H9 (cell line): ENCODE data around the gene SLC47A1. TPM values are rescaled to one million over a fixed set of nuclear protein-coding genes. Genes with fewer than 3 reads are reported as not detected.

Experiments used
- DNase-seq: peaks from one replicate; pipeline ENCODE4 v3.0.0-alpha.2; 2017
- H2AFZ ChIP-seq: one replicate; pipeline ENCODE4 v1.6.1; 2013; ENCODE audit warnings: mild to moderate bottlenecking, low read length, control low read depth, moderate library complexity
- H2AK5ac ChIP-seq: 2 replicates; pipeline ENCODE4 v1.6.1; 2013; ENCODE audit warnings: low read length, control low read depth, mixed read lengths; ENCODE audit not compliant: insufficient read length
- H2BK120ac ChIP-seq: one replicate; pipeline ENCODE4 v1.6.1; 2013; ENCODE audit warnings: low read depth, mild to moderate bottlenecking, low read length, control low read depth, inconsistent platforms; ENCODE audit not compliant: poor library complexity, severe bottlenecking
- H2BK12ac ChIP-seq: 2 replicates; pipeline ENCODE4 v1.6.1; 2013; ENCODE audit warnings: low read length, control low read depth, mixed read lengths, low read depth; ENCODE audit not compliant: insufficient read length
- H2BK15ac ChIP-seq: 2 replicates; pipeline ENCODE4 v1.6.1; 2013; ENCODE audit warnings: low read depth, low read length, control low read depth
- H2BK20ac ChIP-seq: one replicate; pipeline ENCODE4 v1.6.1; 2013; ENCODE audit warnings: low read depth, mild to moderate bottlenecking, low read length, control low read depth, inconsistent platforms; ENCODE audit not compliant: poor library complexity, severe bottlenecking
- H2BK5ac ChIP-seq: 2 replicates; pipeline ENCODE4 v1.6.1; 2013; ENCODE audit warnings: low read length, control low read depth, mixed read lengths; ENCODE audit not compliant: insufficient read length
- H3K14ac ChIP-seq: 2 replicates; pipeline ENCODE4 v1.6.1; 2013; ENCODE audit warnings: low read length, control low read depth; ENCODE audit not compliant: insufficient read depth
- H3K18ac ChIP-seq: 2 replicates; pipeline ENCODE4 v1.6.1; 2013; ENCODE audit warnings: low read depth, mild to moderate bottlenecking, mixed read lengths, low read length, control low read depth; ENCODE audit not compliant: insufficient read length
- H3K23ac ChIP-seq: 2 replicates; pipeline ENCODE4 v1.6.1; 2013; ENCODE audit warnings: low read length, control low read depth, mixed read lengths, low read depth; ENCODE audit not compliant: insufficient read length
- H3K23me2 ChIP-seq: 2 replicates; pipeline ENCODE4 v1.6.1; 2013; ENCODE audit warnings: low read depth, mild to moderate bottlenecking, mixed read lengths, low read length, control low read depth; ENCODE audit not compliant: insufficient read length, poor library complexity, severe bottlenecking
- H3K27ac ChIP-seq: 2 replicates; pipeline ENCODE4 v1.5.1; 2013; ENCODE audit warnings: low read length, control low read depth, mixed read lengths, low read depth; ENCODE audit not compliant: insufficient read length
- H3K27me3 ChIP-seq: 2 replicates; pipeline ENCODE4 v1.6.1; 2013; ENCODE audit warnings: low read length, control low read depth, inconsistent platforms; ENCODE audit not compliant: insufficient read depth
- H3K4ac ChIP-seq: 2 replicates; pipeline ENCODE4 v1.6.1; 2013; ENCODE audit warnings: low read depth, mild to moderate bottlenecking, control low read depth, inconsistent platforms, low read length, moderate library complexity
- H3K4me1 ChIP-seq: 2 replicates; pipeline ENCODE4 v1.6.1; 2013; ENCODE audit warnings: low read length, control low read depth, inconsistent platforms; ENCODE audit not compliant: insufficient read depth
- H3K4me2 ChIP-seq: 2 replicates; pipeline ENCODE4 v1.6.1; 2013; ENCODE audit warnings: low read length, control low read depth, mixed read lengths; ENCODE audit not compliant: insufficient read length, insufficient read depth
- H3K56ac ChIP-seq: 2 replicates; pipeline ENCODE4 v1.6.1; 2013; ENCODE audit warnings: low read depth, mild to moderate bottlenecking, mixed read lengths, low read length, control low read depth; ENCODE audit not compliant: insufficient read length
- H3K79me1 ChIP-seq: 2 replicates; pipeline ENCODE4 v1.6.1; 2013; ENCODE audit warnings: low read depth, mild to moderate bottlenecking, moderate library complexity, low read length, control low read depth, inconsistent platforms; ENCODE audit not compliant: insufficient read depth, poor library complexity, severe bottlenecking
- H3K79me2 ChIP-seq: 2 replicates; pipeline ENCODE4 v1.6.1; 2013; ENCODE audit warnings: low read length, control low read depth, inconsistent platforms; ENCODE audit not compliant: insufficient read depth
- H3K9ac ChIP-seq: 2 replicates; pipeline ENCODE4 v1.6.1; 2013; ENCODE audit warnings: low read length, control low read depth, mixed read lengths; ENCODE audit not compliant: insufficient read length; ENCODE audit errors: extremely low read depth
- H3K9me3 ChIP-seq: one replicate; pipeline ENCODE4 v1.6.1; 2013; ENCODE audit warnings: low read depth, low read length, inconsistent platforms; ENCODE audit not compliant: control insufficient read depth
- H3T11ph ChIP-seq: one replicate; pipeline ENCODE4 v1.6.1; 2013; ENCODE audit warnings: mild to moderate bottlenecking, low read length, control low read depth, inconsistent platforms
- H4K20me1 ChIP-seq: one replicate; pipeline ENCODE4 v1.6.1; 2013; ENCODE audit not compliant: control insufficient read depth, insufficient read length, insufficient read depth
- H4K5ac ChIP-seq: 2 replicates; pipeline ENCODE4 v1.6.1; 2013; ENCODE audit warnings: low read depth, mild to moderate bottlenecking, mixed read lengths, low read length, control low read depth; ENCODE audit not compliant: insufficient read length
- H4K8ac ChIP-seq: replicated peaks from 2 replicates; pipeline ENCODE4 v1.6.1; 2013; ENCODE audit warnings: low read length, control low read depth, mixed read lengths, low read depth; ENCODE audit not compliant: insufficient read length
- H4K91ac ChIP-seq: 2 replicates; pipeline ENCODE4 v1.6.1; 2013; ENCODE audit warnings: low read depth, mild to moderate bottlenecking, moderate library complexity, mixed read lengths, low read length, control low read depth; ENCODE audit not compliant: insufficient read length
- H3K27ac Mint-ChIP-seq, 3 experiments: 2 replicates in 2 of 3; 3 replicates in 1 of 3; pipeline ENCODE4 v1.8.0; 2020 to 2021; ENCODE audit warnings: mixed read lengths in 3 of 3, mild to moderate bottlenecking in 1 of 3, moderate library complexity in 1 of 3
- H3K27me3 Mint-ChIP-seq: 2 replicates; pipeline ENCODE4 v1.8.0; 2021; ENCODE audit warnings: low read depth, mild to moderate bottlenecking, moderate library complexity, mixed read lengths
- H3K36me3 Mint-ChIP-seq, 3 experiments: 2 replicates in 2 of 3; 3 replicates in 1 of 3; pipeline ENCODE4 v1.8.0; 2020 to 2021; ENCODE audit warnings: low read depth in 3 of 3, mixed read lengths in 3 of 3; ENCODE audit not compliant: insufficient read depth in 1 of 3
- H3K4me1 Mint-ChIP-seq, 2 experiments: 2 replicates each; pipeline ENCODE4 v1.8.0; 2020; ENCODE audit warnings: mixed read lengths in 2 of 2
- H3K4me3 Mint-ChIP-seq, 2 experiments: 2 replicates in 1 of 2; 3 replicates in 1 of 2; pipeline ENCODE4 v1.8.0; 2020 to 2021; ENCODE audit warnings: mild to moderate bottlenecking in 2 of 2, mixed read lengths in 2 of 2, moderate library complexity in 1 of 2
- H3K9me3 Mint-ChIP-seq, 2 experiments: 2 replicates in 1 of 2; 3 replicates in 1 of 2; pipeline ENCODE4 v1.8.0; 2020; ENCODE audit warnings: mild to moderate bottlenecking in 2 of 2, mixed read lengths in 2 of 2, moderate library complexity in 1 of 2
- WGBS: extraction: QIAGEN DNeasy Blood & Tissue Kit; methylation state at CpG from one replicate; pipeline ENCODE4 v1.1.7; 2013; ENCODE audit warnings: missing lambda C conversion rate, low lambda C conversion rate, mixed read lengths; ENCODE audit not compliant: insufficient read length; ENCODE audit errors: extremely low coverage; 5-methylcytosine and 5-hydroxymethylcytosine counted together
- total RNA-seq: library from RNA; stranded (reverse); gene quantifications from 2 replicates; pipeline ENCODE4 v1.2.1, GENCODE V29; 2021
- TF ChIP-seq, protein P1 (sequence below): fragments of 200-600 bp; sonication (generic); conservative IDR thresholded peaks from 3 replicates; pipeline ENCODE4 v1.8.0; 2021; ENCODE audit warnings: antibody characterized with exemption, mild to moderate bottlenecking

Gene SLC47A1
- total RNA-seq, 1 experiment from 2014 or later: 4.0 TPM

GRCh38 chr17:19487024-19487600 lies 46.5 kb upstream of the SLC47A1 start:
- Mint-ChIP-seq H3K4me1 (peaks cover 45 to 62% of the 10 kb centered on the region in 2 experiments), H3K27me3 (peaks cover 3% of the 10 kb centered on the region; the same call in 1 of the 2 replicates), H3K27ac (peak overlapping the region in 1 of 3 experiments; percentile 67; a peak in 2 of 7 replicates), H3K4me3 (no peak overlapping the region), H3K9me3 (no peaks in the 10 kb centered on the region), H3K36me3 (no peaks in the 10 kb centered on the region; a peak in 1 of 7 replicates)
- Histone ChIP-seq H2BK5ac (no peak overlapping the region), H4K5ac (no peak overlapping the region), H2BK20ac (no peak overlapping the region), H2BK12ac (no peak overlapping the region), H3K4me2 (no peak overlapping the region), H2AFZ (no peak overlapping the region), H4K91ac (no peak overlapping the region), H3K9me3 (no peaks in the 10 kb centered on the region), H3K23ac (no peak overlapping the region), H3K79me2 (no peaks in the 10 kb centered on the region), H3K14ac (no peak overlapping the region), H3K27ac (no peak overlapping the region), H2AK5ac (no peak overlapping the region), H3K9ac (no peak overlapping the region), H3T11ph (no peak overlapping the region), H3K27me3 (no peaks in the 10 kb centered on the region), H3K23me2 (no peaks in the 10 kb centered on the region), H3K4ac (no peak overlapping the region), H2BK15ac (no peak overlapping the region), H3K79me1 (no peaks in the 10 kb centered on the region), H2BK120ac (no peak overlapping the region), H4K8ac (no peak overlapping the region), H4K20me1 (no peaks in the 10 kb centered on the region), H3K56ac (no peak overlapping the region), H3K18ac (no peak overlapping the region), H3K4me1 (no peaks in the 10 kb centered on the region; the same call in 1 of the 2 replicates)
- TF ChIP-seq, protein P1, sequence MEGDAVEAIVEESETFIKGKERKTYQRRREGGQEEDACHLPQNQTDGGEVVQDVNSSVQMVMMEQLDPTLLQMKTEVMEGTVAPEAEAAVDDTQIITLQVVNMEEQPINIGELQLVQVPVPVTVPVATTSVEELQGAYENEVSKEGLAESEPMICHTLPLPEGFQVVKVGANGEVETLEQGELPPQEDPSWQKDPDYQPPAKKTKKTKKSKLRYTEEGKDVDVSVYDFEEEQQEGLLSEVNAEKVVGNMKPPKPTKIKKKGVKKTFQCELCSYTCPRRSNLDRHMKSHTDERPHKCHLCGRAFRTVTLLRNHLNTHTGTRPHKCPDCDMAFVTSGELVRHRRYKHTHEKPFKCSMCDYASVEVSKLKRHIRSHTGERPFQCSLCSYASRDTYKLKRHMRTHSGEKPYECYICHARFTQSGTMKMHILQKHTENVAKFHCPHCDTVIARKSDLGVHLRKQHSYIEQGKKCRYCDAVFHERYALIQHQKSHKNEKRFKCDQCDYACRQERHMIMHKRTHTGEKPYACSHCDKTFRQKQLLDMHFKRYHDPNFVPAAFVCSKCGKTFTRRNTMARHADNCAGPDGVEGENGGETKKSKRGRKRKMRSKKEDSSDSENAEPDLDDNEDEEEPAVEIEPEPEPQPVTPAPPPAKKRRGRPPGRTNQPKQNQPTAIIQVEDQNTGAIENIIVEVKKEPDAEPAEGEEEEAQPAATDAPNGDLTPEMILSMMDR: no peak
- WGBS: no CpG with 5 or more reads among the region's 12 CpGs
- DNase-seq: no peak
